Fibroblast of upper back skin (primary cell): ENCODE results near the gene UBA1.
"Not testable (repeated sequence)": the region's sequence is repeated elsewhere in the genome, so short reads cannot be mapped to it uniquely, and the experiment has no call there.

Experiments
- DNase-seq: peaks from one replicate; pipeline ENCODE4 v3.0.0-alpha.2; 2013

The UBA1 gene

GRCh38 chrX:47232803-47233332, 39.2 kb downstream of the UBA1 start, which contains the start of gene USP11:
USP11 (plus strand) TSS chrX:47233009; CDS start chrX:47233044, 35 bp downstream.
- DNase-seq: peak; percentile 60

GRCh38 chrX:47233333-47234113, 39.9 kb downstream of the UBA1 start:
- DNase-seq: peak; percentile 95

- DNase-seq: no peak
These were observed 41.0 kb downstream of the UBA1 start for GRCh38 chrX:47234583-47234982.

GRCh38 chrX:47235691-47236103, 42.1 kb downstream of the UBA1 start:
- DNase-seq: no peak

GRCh38 chrX:47239199-47239598, 45.6 kb downstream of the UBA1 start:
- no peak for DNase-seq

- no peak for DNase-seq
These were observed 46.4 kb downstream of the UBA1 start for GRCh38 chrX:47239898-47240545.

- DNase-seq: no peak
These were observed 47.0 kb downstream of the UBA1 start for GRCh38 chrX:47240619-47241018.

- no peak for DNase-seq
These were observed 47.8 kb downstream of the UBA1 start for GRCh38 chrX:47241201-47242011.

GRCh38 chrX:47242321-47242720, 48.7 kb downstream of the UBA1 start:
- DNase-seq: no peak

DNA sequence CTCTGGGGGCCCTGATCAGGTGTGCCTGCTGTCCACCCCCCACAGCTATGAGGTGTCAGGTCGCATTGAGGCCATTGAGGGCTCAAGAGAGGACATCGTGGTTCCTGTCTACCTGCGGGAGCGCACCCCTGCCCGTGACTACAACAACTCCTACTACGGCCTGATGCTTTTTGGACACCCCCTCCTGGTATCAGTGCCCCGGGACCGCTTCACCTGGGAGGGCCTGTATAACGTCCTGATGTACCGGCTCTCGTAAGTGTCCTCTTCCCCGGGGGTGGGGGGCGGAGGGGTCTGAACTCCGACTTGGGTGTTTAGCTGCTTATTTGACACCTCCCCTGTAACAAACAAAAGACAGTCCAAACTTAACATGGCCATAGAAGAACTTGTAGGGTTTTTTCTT, 49.7 kb downstream of the UBA1 start:
- no peak for DNase-seq

DNA sequence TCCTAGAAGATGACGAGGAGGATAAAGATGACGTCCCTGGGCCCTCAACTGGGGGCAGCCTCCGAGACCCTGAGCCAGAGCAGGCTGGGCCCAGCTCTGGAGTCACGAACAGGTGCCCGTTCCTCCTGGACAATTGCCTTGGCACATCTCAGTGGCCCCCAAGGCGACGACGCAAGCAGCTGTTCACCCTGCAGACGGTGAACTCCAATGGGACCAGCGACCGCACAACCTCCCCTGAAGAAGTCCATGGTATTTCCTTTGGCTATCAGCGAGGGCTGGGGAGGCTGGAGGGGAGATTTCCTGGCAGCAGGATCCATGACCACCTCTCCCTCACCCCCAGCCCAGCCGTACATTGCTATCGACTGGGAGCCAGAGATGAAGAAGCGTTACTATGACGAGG, 51.0 kb downstream of the UBA1 start:
- no peak for DNase-seq

DNA sequence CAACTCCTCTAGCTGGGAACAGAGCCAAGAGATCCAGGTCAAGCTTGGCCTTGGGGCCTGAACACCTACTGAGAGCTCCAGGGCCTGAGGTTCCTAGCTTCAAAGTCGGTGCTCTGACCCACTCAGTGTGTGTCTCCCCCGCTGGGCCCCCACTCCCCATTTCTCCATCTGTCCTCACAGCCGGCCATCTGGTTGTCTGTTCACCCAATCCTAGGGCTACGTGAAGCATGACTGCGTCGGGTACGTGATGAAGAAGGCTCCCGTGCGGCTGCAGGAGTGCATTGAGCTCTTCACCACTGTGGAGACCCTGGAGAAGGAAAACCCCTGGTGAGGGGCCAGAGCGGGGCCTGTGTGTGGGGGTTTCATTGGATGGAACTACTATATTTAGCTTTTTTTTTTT, 51.5 kb downstream of the UBA1 start:
- DNase-seq: no peak

DNA sequence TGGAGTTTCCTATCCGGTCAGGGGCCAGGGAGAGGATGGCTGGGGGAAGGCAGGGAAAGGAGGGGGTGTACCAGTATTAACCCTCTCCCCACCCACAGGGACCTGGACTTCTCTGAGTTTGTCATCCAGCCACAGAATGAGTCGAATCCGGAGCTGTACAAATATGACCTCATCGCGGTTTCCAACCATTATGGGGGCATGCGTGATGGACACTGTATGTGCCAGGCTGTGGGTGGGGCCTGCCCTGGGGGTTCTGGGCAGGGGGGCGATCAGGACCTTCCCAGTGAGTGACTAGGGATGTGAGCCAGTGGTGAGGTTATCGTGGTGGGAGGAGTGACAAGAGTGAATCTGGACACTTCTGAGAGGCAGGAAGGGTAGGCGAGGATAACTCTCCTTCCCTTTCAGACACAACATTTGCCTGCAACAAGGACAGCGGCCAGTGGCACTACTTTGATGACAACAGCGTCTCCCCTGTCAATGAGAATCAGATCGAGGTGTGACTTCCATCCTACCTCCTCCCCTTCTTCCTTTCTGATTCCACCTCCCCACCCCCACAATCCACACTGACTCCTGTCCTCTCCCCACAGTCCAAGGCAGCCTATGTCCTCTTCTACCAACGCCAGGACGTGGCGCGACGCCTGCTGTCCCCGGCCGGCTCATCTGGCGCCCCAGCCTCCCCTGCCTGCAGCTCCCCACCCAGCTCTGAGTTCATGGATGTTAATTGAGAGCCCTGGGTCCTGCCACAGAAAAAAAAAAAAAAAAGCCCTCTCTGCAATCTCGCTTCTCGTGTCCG, 53.8 kb downstream of the UBA1 start:
- DNase-seq: peak; percentile 32

DNA sequence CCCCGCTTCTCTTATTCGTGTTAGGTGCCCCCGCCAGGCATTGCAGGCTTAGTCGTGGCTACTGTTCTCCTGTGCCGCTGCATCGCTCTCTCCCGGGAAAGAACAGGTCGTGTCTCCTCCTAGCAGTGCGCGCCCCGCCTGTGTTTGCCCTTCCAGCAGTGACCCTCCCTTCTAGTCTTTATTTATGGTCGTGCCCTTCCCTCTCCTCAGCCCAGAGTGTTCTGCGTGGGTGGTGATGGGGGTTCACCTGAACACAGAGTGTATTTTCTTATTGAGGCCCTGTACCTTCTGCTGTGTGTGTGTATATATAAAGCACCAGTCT, 54.3 kb downstream of the UBA1 start:
- DNase-seq: no peak

DNA sequence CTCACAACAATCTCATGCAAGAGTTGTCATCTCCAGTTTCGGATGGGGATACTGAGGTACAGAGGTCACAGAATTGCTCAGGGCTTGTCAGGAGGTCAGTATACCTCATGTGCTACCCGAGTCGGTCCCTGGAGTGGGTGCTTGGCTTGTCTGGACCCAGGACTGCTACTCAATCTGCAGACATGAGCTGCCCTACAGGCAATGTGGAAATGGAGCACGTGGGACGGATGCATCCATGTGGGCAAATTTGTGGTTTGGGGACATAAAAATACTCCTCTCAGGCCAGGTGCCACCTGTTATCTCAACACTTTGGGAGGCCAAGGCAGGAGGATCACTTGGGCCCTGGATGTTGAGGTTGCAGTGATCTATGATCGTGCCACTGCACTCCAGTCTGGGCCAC, 54.9 kb downstream of the UBA1 start:
- no peak for DNase-seq

GRCh38 chrX:47250017-47250347, 56.4 kb downstream of the UBA1 start:
- DNase-seq: no peak

DNA sequence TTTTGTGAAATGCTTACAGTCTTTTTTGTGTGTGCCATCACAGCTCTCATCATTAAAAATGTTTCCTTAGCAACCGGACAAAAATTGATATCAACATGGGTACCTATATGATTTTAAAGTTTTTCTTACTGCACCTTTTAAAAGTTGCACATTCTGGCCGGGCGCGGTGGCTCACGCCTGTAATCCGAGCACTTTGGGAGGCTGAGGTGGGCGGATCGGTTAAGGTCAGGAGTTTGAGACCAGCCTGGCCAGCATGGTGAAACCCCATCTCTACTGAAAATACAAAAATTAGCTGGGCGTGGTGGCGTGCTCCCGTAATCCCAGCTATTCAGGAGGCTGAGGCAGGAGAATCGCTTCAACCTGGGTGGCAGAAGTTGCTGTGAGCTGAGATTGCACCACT, 64.0 kb downstream of the UBA1 start:
- DNase-seq: not testable (repeated sequence)
